HFFc6 (cell line): Measurements from ENCODE around the gene NSMF. TPM values are rescaled to one million over a fixed set of nuclear protein-coding genes. Genes with fewer than 3 reads are reported as not detected.

ENCODE experiments used
- DNase-seq: peaks from one replicate; pipeline ENCODE4 v3.0.0-alpha.2; 2018
- H3K27ac Mint-ChIP-seq: 2 replicates; pipeline ENCODE4 v1.8.0; 2020; ENCODE audit warnings: mild to moderate bottlenecking, mixed read lengths
- H3K27me3 Mint-ChIP-seq: 2 replicates; pipeline ENCODE4 v1.8.0; 2021; ENCODE audit warnings: mild to moderate bottlenecking, moderate library complexity, mixed read lengths; ENCODE audit not compliant: insufficient read depth
- H3K36me3 Mint-ChIP-seq: 2 replicates; pipeline ENCODE4 v1.8.0; 2021; ENCODE audit warnings: low read depth, mixed read lengths
- H3K4me1 Mint-ChIP-seq: 2 replicates; pipeline ENCODE4 v1.8.0; 2020; ENCODE audit warnings: low read depth, mixed read lengths
- H3K4me3 Mint-ChIP-seq: 2 replicates; pipeline ENCODE4 v1.8.0; 2020; ENCODE audit warnings: mild to moderate bottlenecking, moderate library complexity, mixed read lengths
- H3K9me3 Mint-ChIP-seq: 2 replicates; pipeline ENCODE4 v1.8.0; 2020; ENCODE audit warnings: mild to moderate bottlenecking, mixed read lengths
- CTCF ChIP-seq: fragments of 200-600 bp; sonication (generic); IDR thresholded peaks from 2 replicates; pipeline ENCODE4 v1.5.0; 2021; ENCODE audit warnings: antibody characterized with exemption, mild to moderate bottlenecking
- microRNA-seq: library from miRNA; unstranded; fragments of <30 nt; microRNA quantifications from one replicate; pipeline ENCODE4, GENCODE V29; 2019
- total RNA-seq, 6 experiments: library from RNA; stranded (reverse); fragmentation: NEBNext Ultra II Directional; extraction: Animal tissue kit (Norgen Biotek cat#: 25700); gene quantifications; 2 replicates in 1 of 6; 3 replicates in 5 of 6; pipeline ENCODE4 v1.2.3, GENCODE V29; 2021

Gene NSMF
- total RNA-seq, 6 experiments from 2014 or later = 24.3 to 29.9 (median 26.4) TPM

- no peaks in the 10 kb centered on the region for H3K9me3 Mint-ChIP-seq
- H3K4me3 Mint-ChIP-seq = no peak overlapping the region
- peaks cover 8% of the 10 kb centered on the region for H3K4me1 Mint-ChIP-seq
- DNase-seq = no peak
- H3K36me3 Mint-ChIP-seq = peaks cover 16% of the 10 kb centered on the region
- H3K27ac Mint-ChIP-seq = no peak overlapping the region
- H3K27me3 Mint-ChIP-seq = peaks cover 3% of the 10 kb centered on the region; the same call in 1 of the 2 replicates
- TF ChIP-seq CTCF = no peak
These were observed 56.4 kb downstream of the NSMF start for GRCh38 chr9:137402746-137403145.

GRCh38 chr9:137398561-137399468 is 60.3 kb downstream of the NSMF start:
- H3K27ac Mint-ChIP-seq = no peak overlapping the region
- H3K4me1 Mint-ChIP-seq = peaks cover 4% of the 10 kb centered on the region; the same call in 1 of the 2 replicates
- peaks cover 3% of the 10 kb centered on the region; the same call in 1 of the 2 replicates for H3K9me3 Mint-ChIP-seq
- H3K36me3 Mint-ChIP-seq = peaks cover 23% of the 10 kb centered on the region
- no peaks in the 10 kb centered on the region; the same call in 1 of the 2 replicates for H3K27me3 Mint-ChIP-seq
- DNase-seq = no peak
- no peak overlapping the region for H3K4me3 Mint-ChIP-seq
- no peak for TF ChIP-seq CTCF

GRCh38 chr9:137397675-137398423 is 61.3 kb downstream of the NSMF start:
- Mint-ChIP-seq H3K4me1 (peaks cover 4% of the 10 kb centered on the region; the same call in 1 of the 2 replicates), H3K36me3 (peaks cover 23% of the 10 kb centered on the region), H3K9me3 (peaks cover 3% of the 10 kb centered on the region; the same call in 1 of the 2 replicates), H3K27ac (no peak overlapping the region), H3K4me3 (no peak overlapping the region), H3K27me3 (no peaks in the 10 kb centered on the region; the same call in 1 of the 2 replicates)
- no peak for DNase-seq
- no peak for TF ChIP-seq CTCF

Small RNA genes lying within 50 kb of the gene (microRNA-seq; reads per million reads assigned to microRNA genes)
- gene MIR7114 = 7.7 reads per million, percentile 2 among the genes with 10 or more reads in this experiment

Other genes starting within 250 kb of the NSMF start
- 1 to 10 TPM; 2.5 to 3.8 (median 3.4) TPM for gene RNF208, start 237.1 kb downstream of the NSMF start, total RNA-seq
- gene CYSRT1, start 234.2 kb downstream of the NSMF start, total RNA-seq = under 1 TPM; 0.41 to 0.97 (median 0.68) TPM
- gene RNF224, start 231.8 kb downstream of the NSMF start, total RNA-seq = not detected
- gene SLC34A3, start 228.4 kb downstream of the NSMF start, total RNA-seq = not detected
- gene TUBB4B, start 218.0 kb downstream of the NSMF start, total RNA-seq = 100 to 1,000 TPM; 415 to 760 (median 681) TPM
- not detected for gene STPG3, start 208.0 kb downstream of the NSMF start, total RNA-seq
- 10 to 100 TPM; 48.5 to 59.9 (median 52.7) TPM for gene NELFB, start 204.0 kb downstream of the NSMF start, total RNA-seq
- 10 to 100 TPM; 58.4 to 76.2 (median 62.2) TPM for gene TOR4A, start 181.6 kb downstream of the NSMF start, total RNA-seq
- under 1 TPM in 5 of 6 experiments, not detected in 1; 0.09 to 0.36 (median 0.17) TPM for gene NRARP, start 157.1 kb downstream of the NSMF start, total RNA-seq
- 10 to 100 TPM in 1 of 6 experiments, 1 to 10 TPM in 5; 6.4 to 10.6 (median 8.7) TPM for gene EXD3, start 36.2 kb downstream of the NSMF start, total RNA-seq
- gene NOXA1, start 35.9 kb downstream of the NSMF start, total RNA-seq = under 1 TPM in 5 of 6 experiments, not detected in 1; 0.09 to 0.36 (median 0.20) TPM
- not detected for gene ENTPD8, start 18.0 kb downstream of the NSMF start, total RNA-seq
- gene PNPLA7, start 91.1 kb upstream of the NSMF start, total RNA-seq = under 1 TPM; 0.20 to 0.90 (median 0.52) TPM
- 10 to 100 TPM; 48.4 to 67.7 (median 57.3) TPM for gene MRPL41, start 92.5 kb upstream of the NSMF start, total RNA-seq
- 10 to 100 TPM; 18.2 to 20.7 (median 20.1) TPM for gene DPH7, start 119.6 kb upstream of the NSMF start, total RNA-seq
- 10 to 100 TPM; 23.9 to 34.4 (median 25.4) TPM for gene ZMYND19, start 131.2 kb upstream of the NSMF start, total RNA-seq
- 10 to 100 TPM; 15.9 to 18.2 (median 17.1) TPM for gene ARRDC1, start 146.4 kb upstream of the NSMF start, total RNA-seq
- gene EHMT1, start 159.7 kb upstream of the NSMF start, total RNA-seq = 100 to 1,000 TPM in 1 of 6 experiments, 10 to 100 TPM in 5; 41.0 to 116 (median 46.9) TPM